Mononuclear cell (primary cell): ENCODE measurements around the gene ARL15. TPM values are rescaled to one million over a fixed set of nuclear protein-coding genes. Genes with fewer than 3 reads are reported as not detected.

ENCODE experiments used
- H3K27me3 ChIP-seq: 2 replicates; pipeline ENCODE4 v1.6.0; 2011; ENCODE audit warnings: low read length, control low read depth; ENCODE audit not compliant: insufficient read depth
- H3K4me1 ChIP-seq: 2 replicates; pipeline ENCODE4 v1.5.1; 2011; ENCODE audit warnings: mild to moderate bottlenecking, low read length, control low read depth; ENCODE audit not compliant: insufficient read depth
- H3K4me3 ChIP-seq: 2 replicates; pipeline ENCODE4 v1.5.1; 2011; ENCODE audit warnings: mild to moderate bottlenecking, low read length, moderate library complexity
- H3K9me3 ChIP-seq: 2 replicates; pipeline ENCODE4 v1.5.1; 2011; ENCODE audit warnings: low read depth, mild to moderate bottlenecking, control low read depth, low read length
- total RNA-seq: library from RNA; depleted of rRNA; stranded (reverse); fragments of >200 nt; gene quantifications from one replicate; pipeline ENCODE4 v1.2.3, GENCODE V29; 2012

ARL15 gene
- total RNA-seq, 1 donor, result 30.3 TPM

DNA sequence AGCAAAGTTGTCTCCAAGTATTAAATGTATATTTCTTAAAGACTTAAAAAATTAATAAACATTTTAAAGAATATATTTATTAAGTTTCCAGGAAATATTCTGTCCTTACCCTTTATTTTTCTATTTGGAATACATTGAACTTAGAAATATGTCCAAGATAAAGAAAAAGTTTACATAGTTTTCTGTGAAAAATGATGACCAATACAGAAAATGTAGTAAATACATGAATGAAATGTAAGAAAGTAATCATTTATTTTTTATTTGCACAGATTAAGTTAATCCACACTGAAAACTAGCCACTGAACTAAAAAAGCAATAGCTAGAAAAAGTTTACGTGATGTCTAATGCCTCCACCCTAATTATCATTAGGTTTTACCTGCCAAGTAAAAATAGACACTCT lies 273.2 kb downstream of the ARL15 start:
- no peak overlapping the region for H3K4me3 ChIP-seq
- H3K4me1 ChIP-seq, result no peaks in the 10 kb centered on the region
- no peaks in the 10 kb centered on the region for H3K27me3 ChIP-seq
- no peaks in the 10 kb centered on the region for H3K9me3 ChIP-seq

- H3K4me1 ChIP-seq, result no peaks in the 10 kb centered on the region
- H3K9me3 ChIP-seq, result no peaks in the 10 kb centered on the region
These were observed 279.4 kb downstream of the ARL15 start for GRCh38 chr5:54030981-54031380.

GRCh38 chr5:54024466-54024865 lies 285.9 kb downstream of the ARL15 start:
- Histone ChIP-seq H3K4me3 (no peak overlapping the region), H3K4me1 (peaks cover 16% of the 10 kb centered on the region), H3K9me3 (no peaks in the 10 kb centered on the region), H3K27me3 (no peaks in the 10 kb centered on the region)

More at GRCh38 chr5:54030981-54031380, 279.4 kb downstream of the ARL15 start:
- Histone ChIP-seq H3K27me3 (no peaks in the 10 kb centered on the region), H3K4me3 (no peak overlapping the region)

DNA sequence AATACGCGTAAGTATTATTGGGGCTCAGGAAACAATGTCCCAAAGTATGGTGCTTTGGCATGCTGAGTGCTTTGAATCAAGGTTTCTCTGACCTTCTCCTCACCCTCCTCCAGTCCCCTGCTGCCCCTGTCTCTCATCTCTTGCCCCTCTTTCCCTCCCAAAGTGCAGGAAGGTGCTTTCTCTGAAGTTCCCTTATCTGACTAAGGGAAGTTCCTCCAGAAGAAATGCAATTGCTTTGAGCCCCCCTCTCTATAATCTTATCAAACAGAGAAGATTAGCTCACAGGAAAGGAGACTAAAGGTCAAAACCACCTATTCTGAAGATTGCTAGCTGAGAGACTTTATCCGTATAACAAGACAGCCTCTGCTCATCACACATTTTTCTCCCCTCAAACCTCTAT lies 288.1 kb downstream of the ARL15 start:
- peaks cover 16% of the 10 kb centered on the region for H3K4me1 ChIP-seq
- no peaks in the 10 kb centered on the region for H3K27me3 ChIP-seq
- H3K9me3 ChIP-seq, result no peaks in the 10 kb centered on the region
- H3K4me3 ChIP-seq, result no peak overlapping the region

DNA sequence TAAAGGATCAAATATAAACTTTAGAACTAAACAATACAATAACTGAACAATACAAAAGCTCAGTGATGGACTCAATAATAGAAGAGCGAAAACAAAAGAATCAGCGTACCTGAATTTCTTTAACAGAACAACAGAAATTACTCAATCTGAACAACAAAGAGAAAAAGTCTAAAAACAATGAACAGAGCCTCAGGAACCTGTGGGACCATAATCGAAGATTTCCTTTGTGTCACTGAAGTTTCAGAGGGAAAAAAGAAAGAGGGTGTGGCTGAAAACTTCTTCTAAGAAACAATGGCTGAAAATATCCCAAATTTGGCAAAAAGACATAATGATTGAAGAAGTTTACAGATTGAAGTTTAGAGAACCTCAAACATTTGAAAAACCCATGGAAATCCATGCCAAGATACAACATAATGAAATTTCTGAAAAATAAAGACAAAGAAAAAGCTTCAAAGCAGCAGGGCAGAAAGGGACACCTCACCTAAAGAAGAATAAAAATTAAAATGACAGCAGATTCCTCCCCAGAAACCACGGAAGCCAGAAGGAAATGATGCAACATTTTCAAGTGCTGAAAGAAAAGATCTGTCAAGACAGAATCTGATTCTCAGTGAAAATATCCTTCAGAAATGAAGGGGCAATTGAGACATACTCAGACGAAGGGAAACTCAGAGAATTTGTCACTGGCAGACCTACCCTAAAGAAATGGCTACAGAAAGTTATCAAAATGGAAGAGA lies 288.8 kb downstream of the ARL15 start:
- Histone ChIP-seq H3K27me3 (no peaks in the 10 kb centered on the region), H3K9me3 (no peaks in the 10 kb centered on the region), H3K4me1 (peaks cover 16% of the 10 kb centered on the region), H3K4me3 (no peak overlapping the region)

DNA sequence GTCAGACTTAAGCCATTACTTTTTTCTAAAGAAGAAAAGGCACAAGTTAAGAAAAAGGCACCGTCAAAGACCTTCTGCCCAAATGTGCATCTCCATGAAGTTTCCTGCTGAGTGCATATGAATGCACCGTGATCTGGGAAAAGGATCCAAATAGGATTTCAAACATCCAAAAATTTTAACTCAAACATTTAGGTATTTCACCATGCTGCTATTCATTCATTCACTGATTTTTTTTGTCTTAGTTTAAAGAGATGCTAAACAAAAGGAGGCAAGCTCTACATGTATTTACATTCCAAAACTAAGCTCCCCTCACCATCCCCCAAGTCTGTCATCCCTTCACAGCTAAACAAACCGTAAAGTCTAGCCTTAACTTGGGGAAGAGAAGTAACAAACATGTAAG lies 291.9 kb downstream of the ARL15 start:
- no peaks in the 10 kb centered on the region for H3K9me3 ChIP-seq
- no peaks in the 10 kb centered on the region for H3K27me3 ChIP-seq
- peaks cover 16% of the 10 kb centered on the region for H3K4me1 ChIP-seq
- no peak overlapping the region for H3K4me3 ChIP-seq

GRCh38 chr5:54017580-54017979 lies 292.8 kb downstream of the ARL15 start:
- H3K9me3 ChIP-seq, result no peaks in the 10 kb centered on the region
- H3K4me1 ChIP-seq, result peaks cover 13% of the 10 kb centered on the region
- H3K27me3 ChIP-seq, result no peaks in the 10 kb centered on the region
- no peak overlapping the region for H3K4me3 ChIP-seq

- H3K27me3 ChIP-seq, result no peaks in the 10 kb centered on the region
- H3K4me3 ChIP-seq, result no peak overlapping the region
- no peaks in the 10 kb centered on the region for H3K9me3 ChIP-seq
- no peaks in the 10 kb centered on the region for H3K4me1 ChIP-seq
These were observed 296.7 kb downstream of the ARL15 start for GRCh38 chr5:54013556-54014194.

DNA sequence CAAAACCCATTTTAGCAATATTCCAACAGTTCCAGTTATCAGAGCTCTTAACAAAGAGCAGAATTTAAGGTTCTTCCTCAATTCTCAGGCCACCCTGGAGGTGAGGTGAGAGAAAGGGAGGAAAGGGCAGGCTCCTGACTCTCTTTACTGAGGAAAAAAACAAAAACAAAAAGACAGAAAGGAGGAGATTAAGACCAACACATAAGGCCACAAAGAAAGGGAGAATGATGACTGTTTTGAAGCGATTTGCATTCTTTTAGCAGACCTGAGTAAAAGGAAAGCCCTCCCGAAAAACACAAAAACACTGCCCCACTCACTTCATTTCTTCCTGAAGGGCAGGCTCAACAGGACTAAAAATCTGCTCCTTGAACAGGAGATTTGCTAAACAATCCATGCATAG lies 300.5 kb downstream of the ARL15 start:
- H3K4me3 ChIP-seq, result no peak overlapping the region
- no peaks in the 10 kb centered on the region for H3K9me3 ChIP-seq
- H3K4me1 ChIP-seq, result no peaks in the 10 kb centered on the region
- no peaks in the 10 kb centered on the region for H3K27me3 ChIP-seq

DNA sequence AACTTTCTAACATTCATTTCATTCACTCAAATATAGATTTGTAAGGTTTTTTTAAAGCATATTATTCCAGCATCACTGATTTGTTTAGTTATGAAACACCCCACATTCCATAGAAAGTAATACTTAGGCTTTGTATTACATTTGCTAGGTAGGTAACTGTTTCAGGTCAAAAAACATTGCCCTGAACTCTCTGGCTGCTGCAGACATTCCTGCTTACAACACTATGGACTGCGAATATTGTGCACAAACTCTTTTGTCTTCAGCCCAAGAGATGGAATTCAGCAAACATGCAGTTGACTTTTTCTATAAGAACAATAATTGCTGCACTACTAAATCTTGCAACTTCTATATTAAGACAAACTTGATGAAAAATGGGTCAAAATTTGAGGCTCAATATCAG lies 301.0 kb downstream of the ARL15 start:
- Histone ChIP-seq H3K27me3 (no peaks in the 10 kb centered on the region), H3K4me3 (no peak overlapping the region), H3K9me3 (no peaks in the 10 kb centered on the region), H3K4me1 (no peaks in the 10 kb centered on the region)

- Histone ChIP-seq H3K4me3 (no peak overlapping the region), H3K9me3 (no peaks in the 10 kb centered on the region), H3K4me1 (no peaks in the 10 kb centered on the region), H3K27me3 (no peaks in the 10 kb centered on the region)
These were observed 302.3 kb downstream of the ARL15 start for GRCh38 chr5:54007827-54008777.

GRCh38 chr5:54004697-54005096 lies 305.7 kb downstream of the ARL15 start:
- no peak overlapping the region for H3K4me3 ChIP-seq
- H3K27me3 ChIP-seq, result no peaks in the 10 kb centered on the region
- no peaks in the 10 kb centered on the region for H3K9me3 ChIP-seq
- no peaks in the 10 kb centered on the region for H3K4me1 ChIP-seq

- H3K4me1 ChIP-seq, result no peaks in the 10 kb centered on the region
- no peak overlapping the region for H3K4me3 ChIP-seq
- H3K9me3 ChIP-seq, result no peaks in the 10 kb centered on the region
- H3K27me3 ChIP-seq, result no peaks in the 10 kb centered on the region
These were observed 307.6 kb downstream of the ARL15 start for GRCh38 chr5:54002779-54003178.

DNA sequence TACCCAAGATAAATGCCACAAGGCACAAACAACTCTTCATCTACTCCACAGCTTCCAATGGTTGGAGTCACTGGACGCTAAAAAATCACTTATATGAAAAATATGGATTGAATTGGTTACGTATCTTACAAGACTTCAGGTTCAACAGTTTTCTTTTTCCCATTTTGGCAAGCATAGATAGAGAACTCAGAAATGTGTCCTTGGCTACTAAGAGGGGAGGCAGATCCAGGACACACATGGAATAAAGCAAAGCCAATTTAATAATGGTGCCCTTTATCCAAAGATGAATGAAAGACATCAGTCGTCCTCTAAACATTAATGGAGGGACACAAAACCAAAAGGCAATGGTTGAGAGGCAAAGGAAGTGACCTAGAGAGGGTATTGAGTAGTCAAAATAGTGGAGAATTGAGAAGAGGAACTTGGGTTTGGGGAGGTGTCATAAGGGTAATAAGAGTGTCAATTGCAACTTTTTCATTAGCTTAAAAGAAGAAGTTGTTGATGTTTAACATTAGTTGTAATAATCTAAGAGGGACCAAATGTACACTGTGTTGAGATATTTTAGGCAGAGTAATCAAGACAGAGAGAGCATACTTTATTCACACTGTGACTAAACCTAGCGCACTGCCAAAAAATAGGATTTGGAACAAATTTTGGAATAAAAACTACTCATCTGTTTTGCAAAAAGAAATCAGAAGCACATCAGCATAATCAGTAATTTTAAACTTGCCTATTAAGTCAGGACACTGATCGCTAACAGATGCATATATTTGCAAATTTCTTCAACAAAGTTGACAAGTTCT lies 308.2 kb downstream of the ARL15 start:
- no peaks in the 10 kb centered on the region for H3K4me1 ChIP-seq
- no peaks in the 10 kb centered on the region for H3K9me3 ChIP-seq
- H3K27me3 ChIP-seq, result no peaks in the 10 kb centered on the region
- no peak overlapping the region for H3K4me3 ChIP-seq
